BJ (cell line): ENCODE measurements around the gene GATB. TPM values are rescaled to one million over a fixed set of nuclear protein-coding genes. Genes with fewer than 3 reads are reported as not detected.

Source experiments
- CTCF ChIA-PET: fragments of 350-600 bp; formaldehyde crosslinking; extraction: SDS; loops from one replicate; lab custom pipeline; 2021; ENCODE audit warnings: antibody characterized with exemption, inconsistent platforms; lab: Yijun Ruan, JAX
- POLR2A ChIA-PET: fragments of 300-600 bp; sonication (Branson Sonifier 250); formaldehyde crosslinking; extraction: SDS; loops from one replicate; lab custom pipeline; 2021; ENCODE audit warnings: antibody characterized with exemption; lab: Charles Lee
- DNase-seq: peaks from one replicate; pipeline ENCODE4 v3.0.0-alpha.2; 2011; ENCODE audit warnings: low read depth
- H3K27me3 ChIP-seq: 2 replicates; pipeline ENCODE4 v1.6.0; 2011; ENCODE audit warnings: low read length; ENCODE audit not compliant: control insufficient read depth, insufficient read depth
- H3K36me3 ChIP-seq: 2 replicates; pipeline ENCODE4 v1.5.1; 2011; ENCODE audit warnings: low read length; ENCODE audit not compliant: control insufficient read depth, insufficient read depth
- H3K4me3 ChIP-seq: 2 replicates; pipeline ENCODE4 v1.5.1; 2011; ENCODE audit warnings: low read depth, mild to moderate bottlenecking, control low read depth, low read length
- polyA plus RNA-seq: library from polyadenylated mRNA; depleted of rRNA; stranded (reverse); fragments of >200 nt; gene quantifications from 2 replicates; pipeline ENCODE4 v1.2.3, GENCODE V29; 2011
- TF ChIP-seq, protein P1 (sequence below): IDR thresholded peaks from 2 replicates; pipeline ENCODE4 v1.5.1; 2011; ENCODE audit warnings: low read depth, mild to moderate bottlenecking, control low read depth, inconsistent platforms, low read length, moderate library complexity; ENCODE audit not compliant: insufficient read depth

GATB gene
- polyA plus RNA-seq, 1 experiment = 20.5 TPM

DNA sequence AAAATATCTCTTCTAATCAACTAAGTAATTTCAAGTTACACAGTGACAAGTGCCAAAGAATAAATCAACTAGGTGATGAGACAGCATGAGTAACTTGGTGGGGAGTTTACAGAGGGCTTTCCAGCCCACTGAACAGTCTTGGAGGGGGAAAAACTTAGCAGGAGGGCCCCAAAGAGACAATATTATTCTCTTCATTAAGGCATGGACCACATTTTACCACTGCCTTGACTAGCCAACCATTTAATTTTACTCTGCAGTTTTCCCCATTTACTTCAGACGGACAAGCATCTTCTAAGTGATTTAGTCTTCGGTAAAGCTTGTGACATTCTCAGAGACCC is 25.3 kb upstream of the GATB start:
- Histone ChIP-seq H3K4me3 (no peak overlapping the region), H3K27me3 (peaks cover 3% of the 10 kb centered on the region; the same call in 1 of the 2 replicates), H3K36me3 (no peaks in the 10 kb centered on the region)
- TF ChIP-seq, protein P1, sequence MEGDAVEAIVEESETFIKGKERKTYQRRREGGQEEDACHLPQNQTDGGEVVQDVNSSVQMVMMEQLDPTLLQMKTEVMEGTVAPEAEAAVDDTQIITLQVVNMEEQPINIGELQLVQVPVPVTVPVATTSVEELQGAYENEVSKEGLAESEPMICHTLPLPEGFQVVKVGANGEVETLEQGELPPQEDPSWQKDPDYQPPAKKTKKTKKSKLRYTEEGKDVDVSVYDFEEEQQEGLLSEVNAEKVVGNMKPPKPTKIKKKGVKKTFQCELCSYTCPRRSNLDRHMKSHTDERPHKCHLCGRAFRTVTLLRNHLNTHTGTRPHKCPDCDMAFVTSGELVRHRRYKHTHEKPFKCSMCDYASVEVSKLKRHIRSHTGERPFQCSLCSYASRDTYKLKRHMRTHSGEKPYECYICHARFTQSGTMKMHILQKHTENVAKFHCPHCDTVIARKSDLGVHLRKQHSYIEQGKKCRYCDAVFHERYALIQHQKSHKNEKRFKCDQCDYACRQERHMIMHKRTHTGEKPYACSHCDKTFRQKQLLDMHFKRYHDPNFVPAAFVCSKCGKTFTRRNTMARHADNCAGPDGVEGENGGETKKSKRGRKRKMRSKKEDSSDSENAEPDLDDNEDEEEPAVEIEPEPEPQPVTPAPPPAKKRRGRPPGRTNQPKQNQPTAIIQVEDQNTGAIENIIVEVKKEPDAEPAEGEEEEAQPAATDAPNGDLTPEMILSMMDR = no peak
- CTCF ChIA-PET = interaction anchor here (1.3 kb wide), 1 partner anchor 13 kb away, joined by 4 read pairs; no protein-coding TSS in a partner anchor
- DNase-seq = no peak
- POLR2A ChIA-PET = no interaction called here

DNA sequence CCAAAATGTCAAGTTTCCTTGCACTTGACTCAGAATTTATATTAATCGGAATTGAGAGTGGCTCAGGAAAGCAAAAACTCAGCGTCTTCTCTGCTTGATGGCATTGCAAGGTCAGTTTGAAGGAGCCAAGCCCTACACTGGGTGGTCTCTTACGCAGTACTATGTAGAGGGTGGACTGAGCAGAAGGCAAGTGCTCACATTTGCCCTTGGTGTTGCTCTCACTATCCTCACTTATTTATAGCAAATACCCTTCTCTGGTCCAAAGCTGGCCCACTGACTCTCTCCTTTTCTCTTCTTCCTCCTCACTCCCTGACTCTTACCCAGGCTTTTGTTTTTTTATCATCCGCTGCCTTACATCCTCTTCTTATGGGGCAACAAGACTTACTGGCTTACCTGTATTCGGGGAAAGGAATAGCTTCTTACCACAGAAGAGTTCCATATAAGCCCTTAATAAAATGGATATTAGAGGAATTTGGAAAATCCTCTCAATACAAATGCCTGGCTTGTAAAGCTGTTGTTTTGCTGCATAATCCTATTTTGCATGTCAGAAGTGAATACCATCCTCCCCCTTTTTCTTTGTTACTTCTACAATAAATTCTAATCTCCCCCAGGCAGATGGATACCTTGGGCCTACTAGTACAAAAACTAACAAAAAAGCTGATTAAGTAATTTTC is 24.8 kb upstream of the GATB start:
- TF ChIP-seq, protein P1 = no peak
- H3K36me3 ChIP-seq = no peaks in the 10 kb centered on the region
- POLR2A ChIA-PET = no interaction called here
- DNase-seq = no peak
- CTCF ChIA-PET = interaction anchor here (1.3 kb wide), 1 partner anchor 13 kb away, joined by 4 read pairs; no protein-coding TSS in a partner anchor
- peaks cover 3% of the 10 kb centered on the region; the same call in 1 of the 2 replicates for H3K27me3 ChIP-seq
- no peak overlapping the region for H3K4me3 ChIP-seq

DNA sequence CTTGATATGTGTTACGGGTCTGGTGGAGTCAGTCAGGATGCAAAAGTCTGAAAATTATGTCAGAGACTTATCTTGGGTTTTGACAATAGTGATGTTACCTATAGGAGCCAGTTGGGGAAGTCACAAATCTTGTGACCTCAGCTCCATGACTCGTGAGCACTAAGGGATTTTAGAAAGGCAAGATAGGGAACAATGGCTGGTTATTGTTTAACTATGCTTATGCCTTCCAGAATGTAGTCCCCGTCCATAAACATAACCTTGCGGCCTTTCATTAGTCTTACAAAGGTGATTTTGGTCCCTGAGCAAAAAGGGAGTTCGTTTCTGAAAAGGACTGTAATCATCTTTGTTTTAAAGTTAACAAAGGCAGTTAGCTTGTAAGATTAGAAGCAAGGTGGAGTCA is 23.9 kb upstream of the GATB start:
- no peak for DNase-seq
- TF ChIP-seq, protein P1 = no peak
- POLR2A ChIA-PET = no interaction called here

DNA sequence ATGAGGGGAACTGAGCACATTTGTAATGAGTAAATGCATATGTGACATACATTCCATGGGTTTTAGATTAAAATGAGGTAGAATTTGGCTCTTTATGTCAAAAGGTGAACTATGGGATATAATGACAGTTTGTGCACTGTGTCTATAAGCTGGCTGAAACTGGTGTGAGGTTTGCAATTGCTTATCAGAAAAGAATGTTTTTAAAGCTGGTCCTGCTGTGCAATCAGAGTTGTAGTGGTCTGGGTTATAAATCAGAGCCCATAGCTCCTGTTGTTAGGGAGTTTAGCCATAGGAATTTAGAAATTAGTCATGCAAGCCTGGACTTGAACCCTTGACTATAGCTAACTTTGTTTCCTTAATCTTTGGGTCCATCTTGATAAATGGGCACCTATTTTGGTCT is 23.1 kb upstream of the GATB start:
- Histone ChIP-seq H3K36me3 (no peaks in the 10 kb centered on the region), H3K4me3 (no peak overlapping the region), H3K27me3 (peaks cover 2% of the 10 kb centered on the region; the same call in 1 of the 2 replicates)
- POLR2A ChIA-PET = no interaction called here
- CTCF ChIA-PET = no interaction called here
- no peak for DNase-seq
- TF ChIP-seq, protein P1 = no peak

More for the DNA sequence above, 23.9 kb upstream of the GATB start:
- Histone ChIP-seq H3K4me3 (no peak overlapping the region), H3K36me3 (no peaks in the 10 kb centered on the region), H3K27me3 (peaks cover 3% of the 10 kb centered on the region; the same call in 1 of the 2 replicates)
- CTCF ChIA-PET = no interaction called here

DNA sequence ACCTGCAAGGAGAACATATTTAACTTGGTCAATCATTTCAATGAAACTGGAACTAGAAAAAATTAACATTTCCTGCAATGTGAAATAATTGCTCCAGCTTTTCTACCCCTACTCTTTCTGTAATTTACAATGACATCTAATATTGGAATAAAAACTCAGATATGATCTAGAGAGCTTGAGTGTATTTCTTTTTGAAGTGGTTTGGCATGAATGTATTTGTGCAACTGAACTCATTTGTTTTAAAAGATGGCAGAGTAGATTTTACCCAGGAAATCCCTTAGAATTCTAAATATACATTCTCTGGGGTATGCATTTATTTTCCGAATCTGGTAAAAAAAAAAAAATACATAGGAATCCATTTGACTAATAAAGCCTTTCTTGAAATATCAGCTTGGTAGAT is 21.5 kb upstream of the GATB start:
- DNase-seq = no peak
- TF ChIP-seq, protein P1 = no peak
- H3K4me3 ChIP-seq = no peak overlapping the region
- CTCF ChIA-PET = no interaction called here
- no peaks in the 10 kb centered on the region for H3K36me3 ChIP-seq
- H3K27me3 ChIP-seq = peaks cover 2% of the 10 kb centered on the region; the same call in 1 of the 2 replicates
- POLR2A ChIA-PET = no interaction called here
